HT1080 (cell line): Measurements from ENCODE around the gene HSPB7. TPM values are rescaled to one million over a fixed set of nuclear protein-coding genes. Genes with fewer than 3 reads are reported as not detected.
"Not testable (repeated sequence)": the region's sequence is repeated elsewhere in the genome, so short reads cannot be mapped to it uniquely, and the experiment has no call there.

Experiments
- DNase-seq: peaks from one replicate; pipeline ENCODE4 v3.0.0-alpha.2; 2015; ENCODE audit warnings: low read depth
- small RNA-seq: library from RNA; depleted of rRNA; stranded (forward); fragments of <200 nt; gene quantifications from one replicate; pipeline ENCODE3, GENCODE V24; 2014
- total RNA-seq: library from RNA; depleted of rRNA; stranded (reverse); fragments of >200 nt; shearing (Covaris generic); gene quantifications from 2 replicates; pipeline ENCODE4 v1.2.3, GENCODE V29; 2014; rRNA removed

HSPB7 gene
- total RNA-seq, 1 experiment from 2014 or later: not detected

DNA sequence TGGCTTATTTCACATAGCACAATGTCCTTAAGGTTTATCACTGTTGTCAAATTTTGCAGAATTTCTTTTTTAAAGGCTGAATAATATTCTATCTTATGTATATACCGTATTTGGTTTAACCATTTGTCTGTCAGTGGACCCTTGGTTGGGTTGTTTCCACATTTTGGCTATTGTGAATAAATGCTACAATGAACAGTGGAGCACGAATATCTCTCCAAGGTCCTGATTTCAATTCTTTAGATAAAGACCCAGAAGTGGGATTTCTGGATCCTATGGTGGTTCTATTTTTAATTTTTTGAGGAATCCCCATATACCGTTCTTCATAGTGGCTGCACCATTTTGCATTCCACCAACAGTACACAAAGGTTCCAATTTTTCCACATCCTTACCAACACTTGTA, 36.2 kb downstream of the HSPB7 start:
- no peak for DNase-seq

DNA sequence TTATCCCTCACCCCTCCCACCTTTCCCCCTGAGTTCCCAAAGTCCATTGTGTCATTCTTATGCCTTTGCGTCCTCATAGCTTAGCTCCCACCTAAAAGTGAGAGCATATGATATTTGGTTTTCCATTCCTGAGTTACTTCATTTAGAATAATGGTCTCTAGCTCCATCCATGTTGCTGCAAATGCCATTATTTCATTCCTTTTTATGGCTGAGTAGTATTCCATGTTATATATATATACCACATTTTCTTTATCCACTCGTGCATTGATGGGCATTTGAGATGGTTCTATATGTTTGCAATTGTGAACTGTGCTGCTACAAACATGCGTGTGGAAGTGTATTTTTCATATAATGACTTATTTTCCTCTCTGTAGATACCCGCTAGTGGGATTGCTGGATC, 39.9 kb downstream of the HSPB7 start:
- not testable (repeated sequence) for DNase-seq

DNA sequence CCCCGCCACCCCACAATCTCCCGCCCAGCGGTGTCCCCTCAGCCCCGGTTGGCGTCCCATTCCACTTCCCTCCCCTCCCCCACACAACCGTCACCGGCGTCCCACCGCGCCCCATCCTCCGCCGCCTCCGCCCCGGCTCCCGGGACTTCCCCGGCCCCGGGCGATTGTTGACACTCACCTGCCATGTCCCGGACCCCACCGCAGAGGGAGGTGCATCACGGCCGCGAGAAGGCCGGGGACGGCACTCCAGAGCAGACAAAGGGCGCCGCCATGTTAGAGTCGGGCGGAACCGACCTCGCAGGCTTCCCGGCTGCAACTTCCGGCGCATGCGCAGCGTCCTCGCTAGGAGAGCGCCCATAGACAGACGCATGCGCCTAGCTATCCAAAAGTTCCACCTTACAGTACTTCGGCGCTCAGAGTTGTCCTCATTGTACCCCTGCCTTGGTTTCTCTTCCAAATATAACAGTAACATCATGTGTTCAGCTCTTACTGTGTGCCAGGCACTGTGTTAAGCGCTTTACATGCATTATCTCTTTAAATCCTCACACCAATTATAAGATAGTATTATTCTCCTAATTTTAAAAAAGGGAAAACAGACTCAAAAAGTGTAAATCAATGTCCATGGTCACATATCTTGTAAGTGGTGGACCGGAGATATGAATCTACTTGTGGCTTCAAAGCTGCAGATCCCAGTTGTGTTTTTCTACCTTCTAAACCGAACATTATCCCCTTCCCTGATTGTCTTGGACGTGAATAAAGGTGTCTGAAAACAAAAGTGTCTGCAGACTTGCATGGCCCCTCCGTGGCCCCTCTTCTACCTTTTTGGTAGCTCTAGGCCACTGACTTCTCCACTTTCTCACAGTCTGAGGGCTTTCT, 41.8 kb downstream of the HSPB7 start, which contains the start of gene ZBTB17:
Gene ZBTB17 (minus strand): TSS at position 297 of the 876 bp plus-strand sequence. CDS start 27,606 bp downstream, outside the sequence.
- DNase-seq: peak; percentile 87

DNA sequence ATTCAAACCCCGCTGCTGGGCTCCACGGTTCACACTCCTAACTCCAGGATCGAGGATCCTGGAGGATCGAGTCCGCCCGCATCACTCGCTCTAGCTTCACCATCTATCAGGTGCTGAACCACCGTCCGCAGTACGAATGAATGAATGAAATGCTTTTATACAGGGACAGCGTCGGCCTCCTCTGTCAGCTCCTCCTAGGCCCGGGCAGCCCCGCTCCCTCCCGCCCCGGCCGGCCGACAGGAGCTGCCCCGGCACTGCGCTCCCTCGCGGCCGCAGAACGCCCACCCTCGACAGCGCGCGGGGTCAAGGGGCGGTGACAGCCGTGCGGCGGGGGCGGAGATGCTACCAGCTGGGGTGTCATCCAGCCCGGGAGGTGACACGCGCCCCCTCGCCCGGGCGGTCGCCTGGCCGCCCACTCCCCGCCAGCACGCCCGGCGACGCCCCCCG, 42.5 kb downstream of the HSPB7 start:
- peak; percentile 56 for DNase-seq

DNA sequence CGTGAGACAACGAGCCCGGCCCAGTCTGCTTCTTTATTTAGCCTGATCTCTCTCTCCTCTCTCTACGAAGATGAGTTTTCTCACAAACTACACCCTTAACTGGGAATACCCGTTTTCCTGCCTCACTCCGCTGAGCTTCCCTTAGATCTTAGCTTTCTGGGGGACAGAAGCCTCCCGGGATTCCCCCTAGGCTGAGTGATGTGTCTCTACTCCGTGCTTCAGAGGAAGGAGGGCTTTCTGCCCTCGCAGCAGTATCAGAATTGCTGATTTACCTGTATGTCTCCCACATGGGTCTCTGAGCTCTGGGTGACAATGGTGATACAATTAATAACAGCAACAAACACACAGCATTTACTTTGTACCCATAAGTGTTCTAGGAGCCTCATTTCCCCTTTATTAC, 43.0 kb downstream of the HSPB7 start:
- no peak for DNase-seq

DNA sequence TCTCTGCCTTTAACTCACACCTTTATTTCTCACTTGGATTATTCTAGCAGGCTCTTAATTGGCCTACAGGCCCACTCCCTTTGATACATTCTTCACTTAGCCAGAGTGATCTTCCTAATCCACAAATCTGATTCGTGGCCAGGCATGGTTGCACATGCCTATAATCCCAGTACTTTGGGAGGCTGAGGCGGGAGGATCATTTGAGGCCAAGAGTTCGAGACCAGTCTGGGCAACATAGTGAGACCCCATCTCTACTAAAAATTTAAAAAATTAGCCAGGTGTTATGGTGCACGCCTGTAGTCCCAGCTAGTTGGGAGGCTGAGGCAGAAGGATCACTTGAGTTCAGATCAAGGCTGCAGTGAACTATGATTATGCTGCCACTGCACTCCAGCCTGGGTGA, 44.1 kb downstream of the HSPB7 start:
- no peak for DNase-seq

DNA sequence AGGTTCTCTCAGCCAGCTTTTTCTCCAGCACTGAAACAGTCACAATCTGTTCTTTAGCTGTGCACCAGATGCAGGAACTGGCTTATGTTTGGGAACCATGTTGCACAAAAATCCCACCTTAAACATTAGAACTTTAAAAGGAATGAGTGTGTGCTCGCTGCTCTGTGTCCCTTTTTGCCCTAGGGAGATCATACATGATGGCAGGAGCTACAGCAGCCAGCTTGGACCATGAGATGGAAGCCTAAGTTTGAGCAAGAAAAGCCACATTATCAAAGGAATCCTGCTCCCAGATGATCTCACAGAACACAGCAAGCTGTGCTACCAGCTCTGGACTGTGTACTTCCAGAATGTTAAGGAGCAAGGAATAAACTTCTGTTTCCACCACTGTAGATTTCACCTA, 45.4 kb downstream of the HSPB7 start:
- no peak for DNase-seq

DNA sequence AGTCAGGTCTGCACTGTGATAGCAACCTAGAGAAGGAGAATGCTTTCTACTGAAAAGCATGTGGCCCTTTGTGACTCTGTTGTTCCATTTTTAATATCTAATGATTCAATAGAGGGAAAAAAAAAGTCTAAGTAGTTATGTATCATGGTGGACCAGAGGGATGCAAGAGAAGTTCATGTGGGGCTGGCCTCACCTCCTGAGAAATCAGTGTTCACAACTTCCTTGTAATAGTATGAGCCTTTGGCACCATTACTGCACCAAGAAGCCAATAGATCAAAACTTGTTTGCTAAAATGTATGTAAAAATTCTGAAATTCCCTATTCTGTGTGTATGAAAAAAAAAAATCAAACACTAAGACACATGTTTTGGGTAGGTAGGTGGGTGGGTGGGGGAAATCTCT, 46.9 kb downstream of the HSPB7 start:
- no peak for DNase-seq

DNA sequence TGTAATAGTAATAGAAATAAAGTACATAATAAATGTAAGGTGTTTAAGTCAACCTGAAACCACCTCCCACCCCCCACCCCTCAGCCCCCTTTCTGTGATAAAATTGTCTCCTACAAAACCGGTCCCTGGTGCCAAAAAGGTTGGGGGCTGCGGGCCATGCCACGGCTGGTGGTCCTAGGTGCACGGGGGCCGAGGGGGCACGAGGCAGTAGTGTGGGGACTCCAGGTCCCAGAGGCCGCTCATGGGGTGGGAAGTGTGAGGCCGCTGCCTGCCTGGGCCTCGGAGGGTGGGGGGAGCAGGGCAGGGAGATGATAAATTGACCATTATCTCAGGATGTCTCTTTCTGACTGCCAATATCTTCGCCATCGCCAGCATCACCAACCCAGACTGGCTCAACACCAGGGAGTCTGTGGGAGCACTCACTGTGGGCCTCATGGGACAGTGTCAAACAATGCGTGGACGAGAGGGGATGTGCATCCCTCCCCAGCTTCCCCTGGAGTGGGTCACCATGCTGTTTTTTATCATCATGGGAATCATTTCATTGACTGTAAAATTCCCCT, 48.4 kb downstream of the HSPB7 start:
- no peak for DNase-seq

DNA sequence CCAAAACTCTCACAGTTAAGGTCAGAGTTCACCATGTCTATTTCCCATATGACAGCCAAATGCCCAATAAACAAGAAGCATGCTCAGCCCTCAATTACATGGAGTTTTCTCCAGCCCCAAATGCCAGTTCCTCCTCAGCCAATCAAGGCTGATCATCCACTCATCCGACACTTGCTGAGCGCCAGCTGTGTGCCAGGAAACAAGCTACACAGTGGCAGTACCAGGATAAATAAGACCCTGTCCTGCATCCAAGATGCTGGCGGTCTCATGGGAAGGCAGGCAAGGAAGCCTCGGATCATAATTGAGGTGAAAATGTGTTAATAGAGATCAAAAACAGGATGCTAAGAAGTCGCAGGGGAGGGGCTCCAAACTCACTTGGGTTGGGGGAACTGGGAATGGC, 49.7 kb downstream of the HSPB7 start:
- DNase-seq: no peak

DNA sequence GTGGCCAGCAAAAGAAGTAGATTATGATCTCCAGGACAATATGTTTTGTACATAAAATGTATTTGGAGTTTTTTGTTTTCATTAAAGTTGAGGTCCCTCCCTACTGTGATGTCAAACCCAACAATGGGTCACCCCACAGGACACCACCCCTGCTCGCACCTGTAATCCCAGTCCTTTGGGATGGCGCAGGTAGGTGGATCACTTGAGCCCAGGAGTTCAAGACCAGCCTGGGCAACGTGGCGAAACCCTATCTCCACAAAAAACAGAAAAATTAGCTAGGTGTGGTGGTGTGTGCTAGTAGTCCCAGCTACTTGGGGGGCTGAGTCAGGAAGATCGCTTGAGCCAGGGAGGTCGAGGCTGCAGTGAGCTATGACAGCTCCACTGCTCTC, 50.9 kb downstream of the HSPB7 start:
- DNase-seq: no peak

DNA sequence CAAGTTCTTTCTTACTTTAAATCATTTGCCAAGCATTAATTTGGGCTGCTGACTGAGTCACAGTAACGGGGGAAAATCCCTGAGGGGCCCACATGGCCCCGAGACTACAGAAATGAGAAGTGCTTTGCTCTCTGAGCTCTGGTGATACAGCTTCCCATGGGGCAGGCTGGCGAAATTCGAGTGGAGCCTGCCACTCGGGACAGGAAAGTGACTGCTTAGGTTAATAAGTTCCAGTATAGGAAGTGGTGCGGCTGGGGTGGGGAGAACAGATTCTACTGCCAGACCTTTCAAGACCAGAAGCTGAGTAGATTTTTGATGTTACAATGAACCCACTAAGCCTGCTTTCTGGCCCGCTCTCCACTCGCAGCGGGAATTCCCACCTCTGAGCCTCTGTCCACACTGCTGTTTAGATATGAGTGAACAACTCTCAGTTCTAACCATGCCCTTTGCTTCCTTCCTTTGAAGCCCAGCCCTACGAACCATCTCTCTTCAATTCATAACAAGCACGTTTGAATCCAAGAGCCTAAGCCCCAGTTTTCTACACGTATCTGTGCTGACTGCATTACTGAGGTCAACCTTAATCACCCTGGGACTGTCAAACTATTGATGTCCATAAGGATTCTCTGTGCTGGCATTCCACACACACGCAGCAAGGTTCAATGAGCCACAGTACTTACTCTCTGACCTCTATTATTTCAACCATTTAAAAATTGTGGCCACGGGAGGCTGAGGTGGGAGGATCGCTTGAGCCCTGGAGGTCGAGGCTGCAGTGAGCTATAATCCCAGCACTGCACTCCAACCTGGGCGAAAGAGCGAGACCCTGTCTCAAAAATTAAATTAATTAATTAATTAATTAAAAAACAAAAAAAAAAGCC, 51.5 kb downstream of the HSPB7 start:
- no peak for DNase-seq

DNA sequence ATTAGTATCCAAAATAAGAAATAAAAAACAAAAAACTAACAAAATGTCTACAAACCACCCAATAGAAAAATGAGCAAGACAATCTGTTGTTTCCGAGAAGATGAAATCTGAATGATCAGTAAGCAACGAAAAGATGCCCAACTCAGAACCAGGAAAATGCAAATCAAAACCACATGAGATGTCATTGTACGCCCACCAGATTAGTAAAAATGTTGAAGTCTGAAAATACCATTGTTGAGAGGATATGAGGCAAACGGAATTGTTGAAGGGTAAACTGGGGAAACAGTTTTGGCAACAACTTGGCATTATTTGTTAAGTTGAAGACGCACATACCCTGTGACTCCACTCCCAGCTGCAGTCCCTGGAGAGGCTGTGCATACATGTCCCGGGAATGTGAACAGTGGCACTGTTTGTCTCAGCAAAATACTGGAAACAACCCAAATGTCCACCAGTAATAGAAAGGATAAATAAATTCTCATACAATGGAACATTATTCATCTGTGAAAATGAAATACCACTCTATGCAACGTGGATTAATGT, 52.5 kb downstream of the HSPB7 start:
- no peak for DNase-seq

Small RNAs within 50 kb of the gene (small RNA-seq; reads per million reads assigned to genes)
- gene AL355994.1 (not detected), gene AL355994.5 (not detected)

Other genes with a start within 250 kb of the HSPB7 start
- gene UQCRHL, start 210.4 kb downstream of the HSPB7 start, total RNA-seq: 12.4 and 31.0 TPM in 2 replicates
- 13.7 and 15.3 TPM in 2 replicates for gene SPEN, start 170.3 kb downstream of the HSPB7 start, total RNA-seq
- gene ZBTB17, start 41.9 kb downstream of the HSPB7 start, total RNA-seq: 40.0 and 52.2 TPM in 2 replicates
- gene SRARP, start 13.8 kb downstream of the HSPB7 start, total RNA-seq: not detected in 2 replicates
- not detected in 2 replicates for gene CLCNKA, start 4.0 kb upstream of the HSPB7 start, total RNA-seq
- gene CLCNKB, start 25.7 kb upstream of the HSPB7 start, total RNA-seq: not detected in 2 replicates
- gene FAM131C, start 55.6 kb upstream of the HSPB7 start, total RNA-seq: 0.30 and 2.1 TPM in 2 replicates
- gene EPHA2, start 138.0 kb upstream of the HSPB7 start, total RNA-seq: 99.1 and 114 TPM in 2 replicates
- gene ARHGEF19, start 194.6 kb upstream of the HSPB7 start, total RNA-seq: not detected in 2 replicates
- gene CPLANE2, start 219.1 kb upstream of the HSPB7 start, total RNA-seq: 7.4 and 9.2 TPM in 2 replicates